GM21360 (cell line): ENCODE measurements around the gene INO80E.
"Not testable (repeated sequence)": the region's sequence is repeated elsewhere in the genome, so short reads cannot be mapped to it uniquely, and the experiment has no call there.

Experiments
- ATAC-seq: cut with Tn5 transposase; IDR thresholded peaks from one replicate; pipeline ENCODE4 v1.9.1; 2021; ENCODE audit warnings: mild to moderate bottlenecking, moderate library complexity; ENCODE audit not compliant: unreplicated experiment

The INO80E gene, protein sequence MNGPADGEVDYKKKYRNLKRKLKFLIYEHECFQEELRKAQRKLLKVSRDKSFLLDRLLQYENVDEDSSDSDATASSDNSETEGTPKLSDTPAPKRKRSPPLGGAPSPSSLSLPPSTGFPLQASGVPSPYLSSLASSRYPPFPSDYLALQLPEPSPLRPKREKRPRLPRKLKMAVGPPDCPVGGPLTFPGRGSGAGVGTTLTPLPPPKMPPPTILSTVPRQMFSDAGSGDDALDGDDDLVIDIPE

DNA sequence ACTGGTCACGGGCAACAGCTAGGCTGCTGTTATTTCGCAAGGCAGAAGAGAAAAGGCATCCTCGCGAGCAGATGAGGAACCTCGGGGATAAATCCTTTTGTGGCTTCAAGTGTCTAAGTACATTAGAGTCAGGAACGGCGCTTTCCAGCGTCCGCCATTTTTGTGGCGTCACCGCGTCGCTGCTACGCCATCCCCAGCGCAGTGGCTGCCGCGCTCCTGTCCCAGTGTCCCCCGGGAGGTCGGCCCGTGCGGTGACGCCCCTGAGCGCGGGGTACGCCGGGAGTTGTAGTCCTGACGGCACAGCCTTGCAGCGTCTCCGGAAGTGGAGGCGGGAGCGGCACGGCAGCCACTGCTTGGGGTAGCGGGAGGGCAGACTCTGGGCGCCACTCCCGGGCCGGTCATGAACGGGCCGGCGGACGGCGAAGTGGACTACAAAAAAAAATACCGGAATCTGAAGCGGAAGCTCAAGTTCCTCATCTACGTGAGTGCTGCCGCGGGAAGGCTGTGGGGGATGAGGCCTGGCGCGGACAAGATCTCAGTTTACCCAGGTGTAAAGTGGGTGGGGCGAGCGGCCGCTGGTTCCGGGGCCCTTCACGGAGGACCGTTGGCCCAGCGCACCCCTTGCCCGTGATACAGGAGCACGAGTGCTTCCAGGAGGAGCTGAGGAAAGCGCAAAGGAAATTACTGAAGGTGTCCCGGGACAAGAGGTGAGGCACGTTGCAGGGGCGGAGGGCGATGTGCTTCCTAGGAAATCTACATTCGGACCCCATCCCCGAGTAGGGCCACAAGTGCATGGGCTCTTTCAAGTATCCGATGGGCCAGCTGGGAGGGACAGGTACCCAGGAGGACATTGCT, at the start of gene INO80E:
INO80E (plus strand) TSS at position 331 of the 855 bp plus-strand sequence; CDS start at position 401, 70 bp downstream.
- peak; percentile 79 for ATAC-seq

DNA sequence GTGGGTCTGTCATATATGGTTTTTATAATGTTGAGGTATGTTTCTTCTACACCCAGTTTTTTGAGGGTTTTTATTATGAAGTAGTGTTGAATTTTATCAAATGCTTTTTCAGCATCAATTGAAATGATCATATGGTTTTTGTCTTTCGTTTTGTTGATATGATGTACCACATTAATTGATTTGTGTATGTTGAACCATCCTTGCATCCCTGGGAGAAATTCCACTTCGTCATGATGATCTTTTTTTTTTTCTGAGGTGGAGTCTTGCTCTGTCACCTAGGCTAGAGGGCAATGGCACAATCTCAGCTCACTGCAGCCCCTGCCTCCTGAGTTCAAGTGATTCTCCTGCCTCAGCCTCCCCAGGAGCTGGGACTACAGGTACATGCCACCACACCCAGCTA, 48.1 kb upstream of the INO80E start:
- ATAC-seq, result no peak

DNA sequence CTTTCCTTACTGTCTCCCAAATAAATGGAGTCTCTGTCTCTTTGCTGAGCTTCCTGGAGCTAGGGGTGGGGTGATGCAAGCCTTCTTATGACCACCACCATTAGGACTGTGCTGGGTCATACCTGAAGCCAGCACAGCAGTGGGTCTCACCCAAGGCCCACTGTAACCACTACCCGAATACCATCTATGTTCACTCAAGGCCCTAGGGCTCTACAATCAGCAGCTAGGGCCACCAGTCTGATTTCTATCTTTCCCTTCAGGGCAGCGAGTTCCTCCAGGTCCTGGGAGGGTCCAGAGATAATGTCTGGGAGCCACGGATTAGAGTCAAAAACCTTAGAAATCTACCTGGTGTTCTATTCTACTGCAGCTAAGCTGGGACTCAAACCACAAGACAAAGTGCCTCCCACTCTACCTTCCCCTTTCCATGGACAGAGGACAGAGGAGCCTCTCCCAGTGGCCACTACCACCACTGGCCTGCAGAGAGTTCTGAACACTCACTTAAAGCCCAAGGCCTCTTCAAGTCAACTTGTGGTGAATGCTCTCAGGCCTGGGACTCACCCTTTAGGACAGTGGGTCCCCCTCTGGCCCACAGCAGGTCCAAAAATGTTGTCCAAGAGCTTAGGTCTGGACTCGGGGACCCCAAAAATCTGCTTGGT, 45.1 kb upstream of the INO80E start:
- no peak for ATAC-seq

DNA sequence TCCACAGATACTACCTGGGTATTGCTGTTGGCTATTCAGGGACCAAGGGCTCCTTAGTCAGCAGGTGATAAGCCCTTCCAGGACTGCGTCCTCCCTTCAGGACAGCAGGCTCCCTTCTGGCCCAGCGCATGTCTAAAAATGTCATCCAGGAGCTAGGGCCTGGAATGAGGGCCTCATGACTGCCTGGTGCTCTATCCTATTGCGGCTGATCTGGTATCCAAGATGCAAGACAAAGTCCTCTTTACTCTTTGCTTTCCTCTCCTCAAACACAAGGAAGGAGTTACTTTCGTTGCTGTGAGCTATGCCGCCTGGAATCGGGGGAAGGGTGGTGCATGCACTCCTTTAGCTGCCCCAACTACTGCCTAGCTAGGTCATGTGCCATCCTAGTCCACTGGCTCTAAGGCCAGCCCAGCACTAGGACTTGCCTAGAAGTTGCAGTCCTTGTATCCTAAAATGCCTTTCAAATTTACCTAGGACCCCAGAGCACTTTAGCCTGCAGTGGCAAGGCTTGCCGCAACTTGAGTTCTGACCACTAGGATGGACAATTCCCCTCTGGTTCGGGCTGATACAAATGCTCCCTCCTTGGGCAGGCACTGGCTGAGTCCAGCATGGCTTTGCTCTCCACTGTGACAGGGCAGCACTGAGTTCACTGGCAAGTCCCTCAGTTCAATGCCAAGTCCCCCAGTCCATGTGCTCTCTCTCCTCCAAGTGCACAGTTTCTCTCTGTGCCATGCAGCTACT, 44.2 kb upstream of the INO80E start:
- no peak for ATAC-seq

DNA sequence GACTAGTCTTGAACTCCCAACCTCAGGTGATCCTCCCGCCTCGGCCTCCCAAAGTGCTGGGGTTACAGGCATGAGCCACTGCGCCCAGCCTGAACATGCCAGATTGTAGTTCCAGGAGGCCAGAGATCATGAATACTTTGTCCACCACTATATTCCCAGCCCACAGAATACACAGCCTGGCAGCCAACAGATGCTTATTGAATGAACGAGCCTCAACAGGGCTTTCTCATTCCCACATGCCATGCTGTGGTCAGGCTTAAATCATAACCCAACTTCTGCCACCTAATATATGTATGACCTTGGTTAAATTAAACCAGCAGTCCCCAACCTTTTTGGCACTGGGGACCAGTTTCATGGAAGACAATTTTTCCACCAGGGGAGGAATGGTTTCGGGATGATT, 37.3 kb upstream of the INO80E start:
- no peak for ATAC-seq

DNA sequence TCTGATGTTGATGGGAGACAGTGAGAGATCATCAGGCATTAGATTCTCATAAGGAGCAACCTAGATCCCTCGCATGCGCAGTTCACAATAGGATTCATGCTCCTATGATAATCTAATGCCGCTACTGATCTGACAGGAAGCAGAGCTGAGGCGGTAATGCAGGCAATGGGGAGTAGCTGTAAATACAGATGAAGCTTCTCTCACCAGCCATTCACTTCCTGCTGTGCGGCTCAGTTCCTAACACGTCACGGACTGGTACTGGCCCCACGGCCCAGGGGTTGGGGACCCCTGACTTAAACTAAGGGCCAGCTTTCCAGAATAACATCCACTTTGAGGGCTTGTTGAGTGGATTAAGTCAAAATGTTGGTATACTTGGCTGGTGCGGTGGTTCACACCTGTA, 36.7 kb upstream of the INO80E start:
- ATAC-seq, result no peak

DNA sequence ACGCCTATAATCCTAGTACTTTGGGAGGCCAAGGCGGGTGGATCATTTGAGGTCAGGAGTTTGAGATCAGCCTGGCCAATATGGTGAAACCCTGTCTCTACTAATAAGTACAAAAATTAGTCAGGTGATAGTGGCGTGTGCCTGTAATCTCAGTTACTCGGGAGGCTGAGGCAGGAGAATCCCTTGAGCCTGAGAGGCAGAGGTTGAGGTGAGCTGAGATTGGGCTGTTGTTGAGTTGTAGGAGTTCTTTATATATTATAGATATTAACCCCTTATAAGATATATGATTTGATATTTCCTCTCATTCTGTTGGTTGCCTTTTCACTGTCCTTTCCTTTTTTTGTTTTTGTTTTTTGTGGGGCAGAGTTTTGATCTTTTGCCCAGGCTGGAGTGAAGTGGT, 36.2 kb upstream of the INO80E start:
- not testable (repeated sequence) for ATAC-seq

DNA sequence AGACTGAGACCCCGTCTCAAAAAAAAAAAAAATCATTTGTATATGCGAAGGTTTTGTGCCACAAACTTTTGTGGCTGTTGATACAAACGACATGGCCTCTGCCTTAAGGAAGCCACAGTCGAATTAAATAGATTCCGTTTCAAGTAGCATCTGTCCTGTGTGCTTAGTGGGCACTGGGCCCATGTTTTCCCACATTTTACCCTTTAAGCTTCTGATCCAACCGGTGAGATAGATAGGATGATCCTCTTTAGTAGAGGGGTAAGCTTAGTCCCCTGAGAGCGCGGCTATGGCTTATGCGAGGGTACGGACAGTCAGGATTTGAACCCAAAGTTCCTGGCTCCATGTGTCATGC, 34.9 kb upstream of the INO80E start:
- ATAC-seq, result no peak

DNA sequence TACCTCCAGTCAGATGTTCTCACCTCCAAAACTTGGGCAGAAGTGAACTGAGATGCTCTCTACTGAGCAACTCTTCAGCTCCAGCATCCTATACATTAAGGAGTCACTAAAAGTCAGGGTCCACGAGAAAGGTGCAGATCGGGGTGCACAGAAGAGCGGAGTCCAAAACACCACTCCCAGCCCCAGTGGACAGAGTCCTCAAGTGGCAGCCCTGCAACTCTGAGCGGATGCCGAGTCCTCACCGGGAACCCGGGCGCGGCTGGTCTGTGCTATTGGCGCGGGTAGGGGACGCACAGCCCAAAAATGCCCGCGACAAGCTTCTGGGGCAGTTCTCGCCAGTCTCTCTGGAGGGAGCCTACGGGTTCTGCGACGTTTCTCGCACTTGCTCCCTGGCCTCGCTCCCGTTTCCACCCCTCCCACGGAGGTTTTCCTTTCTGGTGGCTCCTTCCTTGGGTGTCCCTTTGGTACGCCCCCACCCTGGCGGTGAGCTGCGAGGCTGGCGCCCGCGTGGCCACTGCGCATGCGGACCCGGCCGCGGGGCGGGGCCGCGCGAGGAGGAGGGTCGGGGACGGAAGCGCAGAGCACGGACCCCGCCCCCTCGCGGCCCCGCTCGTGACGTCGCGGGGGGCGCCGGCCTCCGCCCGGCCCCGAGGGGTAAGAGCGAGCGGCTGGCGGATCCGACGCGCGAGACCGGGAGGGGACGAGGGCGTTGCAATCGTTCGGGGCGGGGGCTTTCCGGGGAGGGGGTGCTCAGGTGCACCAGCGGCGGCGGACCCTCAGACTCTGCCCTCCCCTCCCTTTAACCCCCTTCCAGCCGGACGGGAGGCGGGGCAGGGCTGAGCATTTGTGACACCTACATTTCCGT, 34.3 kb upstream of the INO80E start, which contains the start of gene TMEM219:
TMEM219 (plus strand) TSS at position 601 of the 865 bp plus-strand sequence. CDS start 1,065 bp downstream, outside the sequence.
- ATAC-seq, result peak; percentile 89

DNA sequence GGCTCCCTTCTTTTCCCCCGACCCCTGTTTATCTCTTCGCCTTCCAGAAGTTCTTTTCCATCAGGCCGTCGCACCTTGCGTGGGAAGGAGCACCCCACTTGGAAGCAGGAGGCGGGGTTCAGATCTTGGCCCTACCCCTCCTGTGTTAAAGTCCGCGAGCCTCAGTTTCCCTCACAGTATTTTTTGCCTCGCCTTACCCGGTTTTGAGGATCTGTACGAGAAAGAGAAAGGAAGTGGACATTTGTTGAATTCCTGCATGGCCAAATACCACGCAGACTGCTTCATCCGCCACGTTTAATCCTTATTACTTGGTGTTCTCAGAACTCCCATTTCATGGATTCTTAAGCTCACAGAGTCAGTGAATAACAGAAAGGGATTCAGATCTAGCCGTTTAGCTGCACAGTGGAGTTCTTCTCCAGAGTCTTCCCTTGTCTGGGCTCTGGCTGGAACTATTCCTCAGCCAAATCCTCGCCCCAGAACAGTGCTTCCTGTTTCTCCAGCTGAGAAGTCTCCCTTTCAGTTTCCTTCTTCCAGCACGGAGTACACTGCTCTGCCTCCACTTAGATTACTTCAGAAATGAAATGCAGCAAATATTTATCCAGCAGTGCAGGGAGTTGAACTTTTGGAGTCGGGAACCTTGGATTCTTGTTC, 33.6 kb upstream of the INO80E start:
- no peak for ATAC-seq

DNA sequence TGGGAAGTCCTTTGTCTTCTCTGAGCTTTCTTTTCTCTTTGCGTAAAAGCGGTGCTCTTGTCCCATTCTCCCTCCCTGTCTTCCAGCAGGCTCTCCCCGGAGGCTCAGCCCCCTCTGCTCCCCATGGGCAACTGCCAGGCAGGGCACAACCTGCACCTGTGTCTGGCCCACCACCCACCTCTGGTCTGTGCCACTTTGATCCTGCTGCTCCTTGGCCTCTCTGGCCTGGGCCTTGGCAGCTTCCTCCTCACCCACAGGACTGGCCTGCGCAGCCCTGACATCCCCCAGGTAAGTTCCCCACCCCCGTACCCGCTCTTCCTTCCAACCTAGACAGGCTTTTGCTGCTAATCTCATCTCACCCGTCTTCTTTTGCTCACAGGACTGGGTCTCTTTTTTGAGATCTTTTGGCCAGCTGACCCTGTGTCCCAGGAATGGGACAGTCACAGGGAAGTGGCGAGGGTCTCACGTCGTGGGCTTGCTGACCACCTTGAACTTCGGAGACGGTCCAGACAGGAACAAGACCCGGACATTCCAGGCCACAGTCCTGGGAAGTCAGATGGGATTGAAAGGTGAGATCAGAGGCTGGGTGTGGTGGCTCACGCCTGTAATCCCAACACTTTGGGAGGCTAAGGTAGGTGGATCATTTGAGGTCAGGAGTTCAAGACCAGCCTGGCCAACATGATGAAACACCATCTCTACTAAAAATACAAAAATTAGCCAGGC, 32.9 kb upstream of the INO80E start:
- no peak for ATAC-seq

DNA sequence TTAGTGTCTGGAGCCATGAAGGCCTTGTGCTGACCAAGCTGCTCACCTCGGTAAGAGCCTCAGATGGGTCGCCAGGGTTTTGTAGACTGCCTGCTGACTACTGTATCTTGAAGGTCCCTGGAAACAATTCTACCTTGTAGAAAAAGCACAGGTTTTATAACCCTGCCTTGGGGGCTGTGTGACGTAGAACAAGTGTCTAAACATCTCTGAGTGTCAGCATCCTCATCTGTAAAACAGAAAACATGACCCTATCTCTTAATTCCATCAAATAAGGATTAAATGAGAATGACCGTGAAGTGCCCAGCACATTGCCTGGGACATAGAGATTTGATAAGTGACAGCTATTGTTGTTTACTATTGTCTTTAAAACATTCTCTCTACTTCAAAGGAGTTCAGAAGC, 27.8 kb upstream of the INO80E start:
- no peak for ATAC-seq

DNA sequence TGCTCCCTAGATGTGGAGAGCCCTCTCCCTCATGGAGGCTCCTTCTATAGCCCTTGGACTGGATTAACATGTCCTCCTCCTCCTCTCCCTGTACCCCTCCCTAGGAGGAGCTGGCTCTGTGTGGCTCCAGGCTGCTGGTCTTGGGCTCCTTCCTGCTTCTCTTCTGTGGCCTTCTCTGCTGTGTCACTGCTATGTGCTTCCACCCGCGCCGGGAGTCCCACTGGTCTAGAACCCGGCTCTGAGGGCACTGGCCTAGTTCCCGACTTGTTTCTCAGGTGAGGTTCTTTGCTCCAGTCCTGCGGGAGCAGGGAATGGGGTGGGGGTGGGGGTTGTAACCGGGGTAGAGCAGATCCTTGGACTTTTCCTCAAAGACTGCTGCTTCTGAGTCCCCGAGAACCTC, 24.7 kb upstream of the INO80E start:
- ATAC-seq, result no peak

DNA sequence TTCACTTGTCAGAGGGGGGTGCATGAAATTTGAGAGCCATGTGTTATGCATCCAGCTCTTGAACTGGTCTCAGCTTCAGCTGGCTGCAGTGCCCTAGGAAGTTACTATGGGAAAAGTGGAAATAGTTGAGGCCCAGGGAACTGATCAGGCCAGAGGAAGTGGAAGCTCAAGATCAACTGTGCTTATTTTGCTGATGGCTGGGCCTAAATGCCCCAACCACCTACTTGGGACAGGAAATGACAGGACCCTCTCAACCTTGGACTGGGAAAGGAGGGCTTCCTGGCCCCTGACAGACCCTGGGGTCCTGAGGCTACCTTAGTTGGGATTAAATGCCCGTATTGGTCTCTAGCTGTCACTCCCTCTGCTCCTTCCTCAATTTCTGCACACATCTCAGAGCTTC, 23.5 kb upstream of the INO80E start:
- ATAC-seq, result no peak

DNA sequence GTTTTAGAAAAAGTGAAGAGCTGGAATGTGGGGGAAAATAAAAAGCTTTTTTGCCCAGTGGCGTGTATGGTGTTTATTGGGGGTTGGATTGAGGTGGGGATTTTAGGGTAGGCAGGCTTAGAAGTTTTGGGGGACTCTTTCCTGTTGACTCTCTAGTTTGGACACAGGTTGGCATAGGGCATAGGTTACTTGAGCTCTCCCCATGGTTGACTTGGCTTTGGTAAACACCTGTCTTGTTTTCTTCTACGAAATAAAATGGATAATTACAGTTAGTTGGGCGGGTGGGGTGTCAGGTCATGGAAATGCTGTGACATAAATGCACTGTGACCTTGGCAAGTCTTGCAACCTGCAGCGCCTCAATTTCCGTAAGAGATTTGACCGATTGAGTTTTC, 23.1 kb upstream of the INO80E start:
- ATAC-seq, result no peak

DNA sequence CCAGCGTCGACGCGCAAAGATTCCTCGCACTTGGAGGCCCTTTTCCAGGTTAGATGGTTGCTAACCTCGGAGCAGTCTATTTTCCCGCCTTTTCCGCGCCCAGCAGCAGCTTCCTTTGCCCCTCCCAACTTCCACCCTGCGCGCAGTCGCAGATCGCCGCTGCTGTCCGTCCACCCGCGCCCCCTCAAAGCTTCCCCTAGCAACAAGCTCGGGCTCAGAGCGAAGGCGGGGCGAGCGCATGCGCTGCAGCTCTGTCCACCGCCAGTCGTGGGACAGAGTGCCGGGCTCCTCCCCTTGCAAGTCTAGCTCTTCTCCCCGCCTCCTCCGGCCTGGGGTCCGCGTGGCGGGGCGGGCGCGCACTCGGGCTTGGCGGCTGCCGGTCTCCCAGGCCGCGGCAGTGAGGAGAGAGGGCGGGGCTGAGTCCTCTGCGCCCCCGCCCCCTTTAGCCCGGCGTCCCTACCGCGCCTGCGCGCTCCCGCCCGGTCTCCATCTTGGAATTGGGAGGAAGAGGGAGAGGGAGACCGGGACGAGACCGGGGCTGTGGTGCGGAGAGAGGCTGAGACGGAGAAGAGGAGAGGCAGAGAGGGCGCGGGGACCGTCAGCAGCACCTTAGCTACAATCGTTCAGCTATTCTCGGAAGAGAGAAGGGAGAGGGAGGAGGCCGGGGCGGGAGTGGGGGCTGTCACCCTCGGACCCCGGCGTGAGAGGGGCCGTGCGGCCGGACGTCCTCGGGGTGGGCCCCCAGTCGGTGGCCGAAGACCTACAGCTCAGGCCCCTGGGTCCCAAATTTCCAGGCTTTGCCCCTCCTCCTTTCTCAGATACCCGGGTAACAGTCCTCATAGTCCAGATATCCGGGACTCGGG, 22.4 kb upstream of the INO80E start, which contains the start of gene TAOK2:
TAOK2 (plus strand) TSS at position 485 of the 863 bp plus-strand sequence. CDS start 3,905 bp downstream, outside the sequence.
- ATAC-seq, result peak; percentile 87

DNA sequence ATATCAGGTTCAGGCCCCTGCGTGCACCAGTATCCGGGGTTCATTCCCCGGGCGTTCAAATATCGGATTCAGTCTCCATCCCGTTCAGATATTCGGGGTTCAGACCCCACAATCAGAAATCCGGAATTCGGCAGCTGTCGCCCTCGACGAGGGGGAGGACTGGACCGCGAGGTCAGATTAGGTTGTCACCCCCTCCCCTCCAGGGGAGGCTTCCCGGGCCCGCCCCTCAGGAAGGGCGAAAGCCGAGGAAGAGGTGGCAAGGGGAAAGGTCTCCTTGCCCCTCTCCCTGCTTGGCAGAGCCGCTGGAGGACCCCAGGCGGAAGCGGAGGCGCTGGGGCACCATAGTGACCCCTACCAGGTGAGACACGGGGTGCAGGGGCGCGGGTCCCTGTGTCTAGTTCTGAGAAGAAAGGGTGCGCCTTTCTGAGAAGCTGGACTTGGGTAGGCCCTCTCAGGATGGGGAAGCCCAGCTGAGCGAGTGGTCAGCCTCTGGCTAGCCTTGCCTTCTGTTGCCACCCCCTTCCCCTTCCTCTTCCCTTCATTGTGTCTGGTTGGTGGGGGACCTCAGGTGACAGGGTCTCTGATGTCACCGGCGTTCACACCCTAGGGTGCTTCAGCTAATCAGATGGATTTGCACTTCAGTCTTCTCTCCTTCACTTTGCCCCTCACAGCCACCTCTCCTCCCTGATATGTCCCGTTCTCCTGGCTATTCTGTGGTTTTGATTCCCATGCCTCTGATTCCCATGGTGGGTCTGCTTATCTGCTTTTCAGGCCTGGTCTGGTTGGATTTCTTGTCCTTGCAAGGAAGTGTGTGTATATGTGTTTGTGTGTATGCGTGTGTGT, 21.5 kb upstream of the INO80E start:
- ATAC-seq, result peak; percentile 5
